HG03469 (cell line): ENCODE data around the gene SLFN12L.
"Not testable (repeated sequence)": the region's sequence is repeated elsewhere in the genome, so short reads cannot be mapped to it uniquely, and the experiment has no call there.

Experiments used
- ATAC-seq: cut with Tn5 transposase; IDR thresholded peaks from one replicate; pipeline ENCODE4 v1.9.1; 2021; ENCODE audit warnings: mild to moderate bottlenecking, moderate library complexity, moderate number of reproducible peaks; ENCODE audit not compliant: unreplicated experiment

SLFN12L gene

DNA sequence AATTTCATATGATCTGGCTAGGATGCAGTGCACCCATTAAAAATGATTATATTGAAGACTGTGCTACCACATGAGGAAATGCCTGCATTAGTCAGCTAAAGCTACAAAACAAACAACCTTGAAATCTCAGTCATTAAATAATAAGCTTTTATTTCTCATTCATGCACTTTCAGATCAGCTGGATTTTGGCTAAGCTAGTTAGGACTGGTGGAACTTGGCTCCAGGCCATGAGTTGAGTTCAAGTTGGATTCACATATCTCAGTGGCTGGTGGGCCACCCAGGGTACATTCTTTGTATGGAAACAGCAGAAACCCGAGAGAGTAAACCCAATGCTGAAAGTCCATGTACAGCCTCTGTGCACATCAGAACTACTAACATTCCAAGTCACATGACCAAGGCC, 6.4 kb upstream of the SLFN12L start:
- ATAC-seq: no peak

GRCh38 chr17:35542990-35543389, 5.5 kb upstream of the SLFN12L start:
- no peak for ATAC-seq

DNA sequence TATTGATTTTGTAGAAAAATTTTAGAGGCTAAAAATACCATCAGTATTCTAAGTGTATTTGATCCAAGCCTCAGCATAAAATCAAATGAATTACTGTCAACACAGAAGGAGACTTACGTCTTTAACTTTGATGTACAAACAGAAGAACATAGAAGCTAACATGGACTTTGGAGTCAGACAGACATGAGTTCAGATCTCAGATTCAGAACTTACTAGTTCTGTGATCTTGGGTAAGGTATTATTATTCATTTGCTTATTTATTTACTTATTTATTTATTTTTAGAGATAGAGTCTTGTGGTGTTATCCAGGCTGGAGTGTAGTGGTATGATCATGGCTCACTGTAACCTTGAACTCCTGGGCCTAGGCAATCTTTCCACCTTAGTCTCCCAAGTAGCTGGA, 4.0 kb upstream of the SLFN12L start:
- no peak for ATAC-seq

DNA sequence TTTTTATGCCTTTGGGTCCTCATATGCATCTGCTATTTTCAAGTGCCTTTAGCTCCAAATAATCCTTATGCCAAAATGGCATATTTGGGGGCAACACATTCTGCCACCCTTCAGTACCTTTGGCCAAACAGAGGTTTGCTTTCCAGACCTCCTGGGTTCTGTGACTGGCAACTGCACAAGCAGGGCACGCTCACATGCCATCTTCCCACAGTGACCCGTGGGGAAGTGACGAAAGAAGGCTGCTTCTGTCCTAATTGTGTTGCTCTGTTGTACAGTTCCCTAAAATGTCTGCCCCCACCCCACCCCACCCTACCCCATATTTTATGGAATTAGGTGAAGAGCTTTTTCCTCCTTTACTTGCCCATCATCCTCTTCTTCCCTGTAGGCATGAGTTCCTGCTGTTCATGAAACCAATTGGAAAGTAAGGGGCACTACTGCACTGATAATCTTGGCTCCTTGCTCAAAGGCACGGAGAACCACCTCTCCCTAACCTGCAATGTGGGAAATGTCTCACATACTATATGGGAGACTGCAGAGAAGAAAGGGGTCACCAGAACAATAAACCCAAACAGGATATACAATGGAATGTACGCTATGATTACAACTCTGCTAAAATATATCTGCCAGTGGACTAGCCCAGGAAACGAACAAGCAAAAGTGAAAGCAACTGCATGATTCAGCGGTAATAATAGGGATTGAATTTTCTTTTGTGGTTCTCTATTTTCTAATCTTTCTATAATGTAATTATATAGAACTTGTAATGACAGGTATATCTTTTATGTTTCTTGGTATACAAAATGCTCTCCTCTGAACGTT, 3.3 kb upstream of the SLFN12L start:
- ATAC-seq: no peak

DNA sequence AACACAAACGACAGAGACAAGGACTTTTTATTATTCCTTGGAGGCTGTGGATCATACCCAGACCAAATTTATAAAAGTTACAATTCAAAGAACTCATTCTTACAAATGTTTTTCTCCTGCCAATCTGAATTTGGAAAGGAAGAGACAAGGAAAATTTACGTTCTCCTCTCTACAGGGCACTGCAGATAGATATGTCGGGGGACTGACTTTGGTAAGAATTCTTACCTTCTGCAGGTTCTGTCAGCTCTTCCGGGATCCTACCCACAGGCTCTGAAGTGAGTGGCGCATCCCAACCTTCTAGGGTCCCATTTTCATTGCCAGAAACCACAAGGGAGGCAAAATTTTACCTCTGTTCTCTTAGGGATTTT, 2.2 kb upstream of the SLFN12L start:
- no peak for ATAC-seq

GRCh38 chr17:35536664-35537171, 760 bp downstream of the SLFN12L start:
- no peak for ATAC-seq

DNA sequence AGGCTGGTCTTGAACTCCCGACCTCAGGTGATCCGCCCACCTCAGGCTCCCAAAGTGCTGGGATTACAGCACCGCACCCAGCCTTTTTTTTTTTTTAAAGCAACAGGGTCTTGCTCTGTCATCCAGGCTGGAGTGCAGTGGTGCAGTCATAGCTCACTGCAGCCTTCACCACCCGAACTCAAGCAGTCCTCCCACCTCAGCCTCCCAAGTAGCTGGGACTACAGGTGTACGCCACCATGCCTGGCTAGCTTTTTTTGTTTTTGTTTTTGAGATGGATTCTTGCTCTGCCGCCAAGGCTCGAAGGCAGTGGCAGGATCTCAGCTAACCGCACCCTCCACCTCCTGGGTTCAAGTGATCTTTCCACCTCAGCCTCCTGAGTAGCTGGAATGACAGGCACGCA, 2.1 kb downstream of the SLFN12L start:
- not testable (repeated sequence) for ATAC-seq

DNA sequence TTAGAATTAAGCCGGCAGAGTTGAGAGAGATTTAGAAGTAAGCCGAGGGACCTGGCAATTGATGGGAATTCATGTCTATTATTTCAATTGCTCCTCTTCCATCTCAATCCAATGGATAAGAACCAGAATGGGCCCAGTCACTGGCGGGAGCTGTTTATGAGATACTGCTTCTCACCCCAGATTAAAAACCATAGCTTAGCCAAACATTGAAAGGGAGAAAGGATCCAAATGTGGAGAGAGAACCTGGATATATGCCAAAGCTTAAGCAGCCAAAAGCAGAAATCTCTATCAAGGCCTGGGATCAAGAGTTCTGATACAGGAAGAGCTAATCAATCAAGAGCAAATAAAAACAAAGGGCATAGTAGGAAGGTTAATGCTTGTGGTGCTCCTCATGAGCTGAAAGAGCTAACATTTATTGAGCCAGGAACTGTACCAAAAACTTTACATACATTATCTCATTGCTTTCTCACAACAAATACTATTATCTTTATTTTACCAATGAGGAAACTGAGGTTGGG, 2.8 kb downstream of the SLFN12L start:
- ATAC-seq: no peak

DNA sequence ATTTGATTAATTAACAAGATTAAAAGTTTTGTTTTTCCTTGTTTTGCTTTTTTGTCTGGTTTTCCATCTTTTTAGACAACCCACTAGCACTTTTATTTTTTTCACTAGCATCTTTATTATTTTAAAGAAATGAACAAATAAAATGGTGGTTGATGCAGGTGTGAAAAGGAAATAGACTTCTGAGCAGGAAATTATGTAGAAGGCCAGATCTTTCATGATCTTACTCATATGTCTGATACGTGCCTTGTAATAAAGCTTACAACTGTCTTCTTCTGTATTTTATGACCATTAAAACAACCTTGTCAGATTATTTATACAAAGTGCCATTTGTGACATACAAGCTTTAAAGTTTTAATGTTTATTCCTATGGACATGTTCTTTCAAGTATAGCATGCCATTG, 6.3 kb downstream of the SLFN12L start:
- no peak for ATAC-seq

GRCh38 chr17:35529866-35530265, 7.6 kb downstream of the SLFN12L start:
- no peak for ATAC-seq

GRCh38 chr17:35529326-35529725, 8.2 kb downstream of the SLFN12L start:
- not testable (repeated sequence) for ATAC-seq

GRCh38 chr17:35523296-35523695, 14.2 kb downstream of the SLFN12L start:
- no peak for ATAC-seq

DNA sequence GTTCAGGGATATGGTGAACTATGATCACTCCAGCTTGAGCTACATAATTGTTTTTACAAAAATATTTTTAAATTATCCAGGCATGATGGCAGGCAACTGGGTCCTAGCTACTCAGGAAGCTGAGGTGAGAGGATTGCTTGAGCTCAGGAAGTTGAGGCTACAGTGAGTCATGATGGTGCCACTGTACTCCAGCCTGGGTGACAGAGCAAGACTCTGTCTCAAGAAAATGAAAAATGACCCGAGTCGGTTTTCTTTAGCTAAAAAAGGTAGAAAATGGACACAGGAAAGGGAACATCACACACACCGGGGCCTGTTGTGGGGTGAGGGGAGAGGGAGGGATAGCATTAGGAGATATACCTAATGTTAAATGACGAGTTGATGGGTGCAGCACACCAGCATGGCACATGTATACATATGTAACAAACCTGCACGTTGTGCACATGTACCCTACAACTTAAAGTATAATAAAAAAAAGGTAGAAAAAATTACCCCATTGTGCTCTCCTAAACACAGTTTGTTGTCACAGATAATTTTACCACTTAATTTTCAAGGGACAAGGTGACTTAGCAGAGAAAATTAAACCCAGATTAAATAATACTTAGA, 15.7 kb downstream of the SLFN12L start:
- not testable (repeated sequence) for ATAC-seq

DNA sequence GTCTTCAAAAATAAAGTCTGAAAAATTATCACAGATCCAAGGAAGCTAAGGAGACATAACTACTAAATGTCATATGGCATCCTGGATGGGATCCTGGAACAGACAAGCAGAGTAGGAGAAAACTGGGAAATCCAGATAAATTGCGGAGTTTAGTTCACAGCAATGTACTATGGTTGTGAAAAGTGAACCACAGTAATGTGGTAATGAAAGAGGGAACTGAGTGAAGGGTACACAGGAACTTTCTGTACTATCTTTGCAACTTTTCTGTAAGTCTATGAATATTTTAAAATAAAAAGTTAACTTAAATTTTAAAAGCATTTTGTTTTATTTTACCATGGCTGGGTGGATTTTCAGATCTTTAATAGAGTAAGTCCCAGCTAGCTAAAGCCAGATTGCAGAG, 16.3 kb downstream of the SLFN12L start:
- no peak for ATAC-seq

DNA sequence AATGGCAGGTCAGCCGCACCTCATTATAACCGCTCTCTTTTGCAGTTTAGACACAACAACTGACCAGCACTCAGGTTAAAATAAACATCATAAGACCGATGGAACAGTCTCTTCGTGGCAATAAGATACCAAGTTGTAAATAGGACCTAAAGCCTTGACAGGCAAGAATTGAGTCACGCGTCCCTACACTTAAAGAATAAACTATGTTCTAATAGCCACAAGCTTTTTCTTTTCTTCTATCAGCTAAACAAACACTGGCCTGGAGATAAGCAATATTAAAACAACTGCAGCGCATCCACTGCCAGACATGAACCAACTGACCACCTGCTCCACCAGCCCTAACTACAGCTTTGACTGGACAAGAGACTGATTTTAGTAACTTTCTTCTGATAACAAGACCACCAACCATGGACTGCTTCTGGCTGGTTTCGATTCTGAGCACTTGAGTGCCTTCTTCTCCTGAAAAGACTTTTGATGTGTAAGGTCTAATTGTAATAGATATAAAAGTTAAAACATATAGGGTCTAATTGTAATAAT, 17.5 kb downstream of the SLFN12L start:
- no peak for ATAC-seq

- no peak for ATAC-seq
Measured at GRCh38 chr17:35519439-35519838, 18.0 kb downstream of the SLFN12L start.

DNA sequence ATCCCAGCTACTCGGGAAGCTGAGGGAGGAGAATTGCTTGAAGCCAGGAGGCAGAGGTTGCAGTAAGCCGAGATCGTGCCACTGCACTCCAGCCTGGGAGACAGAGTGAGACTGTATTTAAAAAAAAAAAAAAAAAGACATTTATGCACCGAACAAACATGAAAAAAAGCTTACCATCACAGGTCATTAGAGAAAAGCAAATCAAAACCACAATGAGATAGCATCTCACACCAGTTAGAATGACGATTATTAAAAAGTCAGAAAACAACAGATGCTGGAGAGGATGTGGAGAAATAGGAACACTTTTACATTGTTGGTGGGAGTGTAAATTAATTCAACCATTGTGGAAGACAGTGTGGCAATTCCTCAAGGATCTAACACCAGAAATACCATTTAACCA, 19.0 kb downstream of the SLFN12L start:
- ATAC-seq: not testable (repeated sequence)

DNA sequence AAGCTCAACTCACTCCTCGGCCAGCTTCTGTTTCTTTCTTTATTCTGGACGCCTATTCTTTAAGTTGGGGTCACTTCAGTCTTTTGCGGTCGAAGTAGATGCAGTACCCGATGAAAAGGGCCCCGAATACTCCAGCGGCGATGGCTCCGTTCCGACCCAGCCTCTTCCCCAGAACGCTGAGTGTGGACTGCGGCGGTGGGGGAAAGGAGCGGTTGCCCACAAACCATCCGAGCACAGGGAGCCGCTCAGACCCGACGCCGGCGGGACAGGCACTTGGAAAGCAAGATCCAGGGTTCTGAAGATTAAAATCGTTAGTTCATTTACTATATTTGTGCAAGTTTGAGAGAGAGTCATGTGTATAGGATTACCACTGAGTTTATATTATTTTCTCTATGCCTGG, 22.5 kb downstream of the SLFN12L start:
- ATAC-seq: no peak

- no peak for ATAC-seq
Measured at GRCh38 chr17:35514564-35514963, 22.9 kb downstream of the SLFN12L start.

- ATAC-seq: no peak
Measured at GRCh38 chr17:35510052-35510451, 27.4 kb downstream of the SLFN12L start.

GRCh38 chr17:35507714-35508113, 29.8 kb downstream of the SLFN12L start:
- not testable (repeated sequence) for ATAC-seq

- no peak for ATAC-seq
Measured at GRCh38 chr17:35499548-35499947, 37.9 kb downstream of the SLFN12L start.
